ENCODE data around the gene NSF.
"Not testable (repeated sequence)": the region's sequence is repeated elsewhere in the genome, so short reads cannot be mapped to it uniquely, and the experiment has no call there.

Gene NSF

GRCh38 chr17:46628753-46629436 lies 38.4 kb downstream of the NSF start:
- not testable (repeated sequence) for DNase-seq (ENCODE audit: low read depth in 2 of 2)

- not testable (repeated sequence) for DNase-seq (ENCODE audit: low read depth in 2 of 2)
Measured at GRCh38 chr17:46632146-46632545, 41.7 kb downstream of the NSF start.

GRCh38 chr17:46634844-46635243 lies 44.4 kb downstream of the NSF start:
- DNase-seq (ENCODE audit: low read depth in 2 of 2) = not testable (repeated sequence)

- not testable (repeated sequence) for DNase-seq (ENCODE audit: low read depth in 2 of 2)
Measured at GRCh38 chr17:46641861-46642656, 51.6 kb downstream of the NSF start.

- not testable (repeated sequence) for DNase-seq (ENCODE audit: low read depth in 2 of 2)
Measured at GRCh38 chr17:46647251-46647650, 56.8 kb downstream of the NSF start.

GRCh38 chr17:46647688-46648278 lies 57.3 kb downstream of the NSF start:
- not testable (repeated sequence) for DNase-seq (ENCODE audit: low read depth in 2 of 2)

- not testable (repeated sequence) for DNase-seq (ENCODE audit: low read depth in 2 of 2)
Measured at GRCh38 chr17:46649246-46649645, 58.8 kb downstream of the NSF start.

GRCh38 chr17:46652024-46652643 lies 61.7 kb downstream of the NSF start:
- DNase-seq (ENCODE audit: low read depth in 2 of 2) = not testable (repeated sequence)

GRCh38 chr17:46658235-46658634 lies 67.8 kb downstream of the NSF start:
- DNase-seq (ENCODE audit: low read depth in 2 of 2) = not testable (repeated sequence)

GRCh38 chr17:46659702-46660101 lies 69.2 kb downstream of the NSF start:
- DNase-seq (ENCODE audit: low read depth in 2 of 2) = not testable (repeated sequence)

GRCh38 chr17:46663123-46663522 lies 72.7 kb downstream of the NSF start:
- DNase-seq (ENCODE audit: low read depth in 2 of 2) = not testable (repeated sequence)

- DNase-seq (ENCODE audit: low read depth in 2 of 2) = not testable (repeated sequence)
Measured at GRCh38 chr17:46663552-46663951, 73.1 kb downstream of the NSF start.

GRCh38 chr17:46665969-46666368 lies 75.5 kb downstream of the NSF start:
- not testable (repeated sequence) for DNase-seq (ENCODE audit: low read depth in 2 of 2)

GRCh38 chr17:46670789-46671188 lies 80.3 kb downstream of the NSF start:
- not testable (repeated sequence) for DNase-seq (ENCODE audit: low read depth in 2 of 2)

GRCh38 chr17:46672777-46673176 lies 82.3 kb downstream of the NSF start:
- DNase-seq (ENCODE audit: low read depth in 2 of 2) = not testable (repeated sequence)

GRCh38 chr17:46677819-46678218 lies 87.3 kb downstream of the NSF start:
- not testable (repeated sequence) for DNase-seq (ENCODE audit: low read depth in 2 of 2)

GRCh38 chr17:46683653-46684052 lies 93.2 kb downstream of the NSF start:
- not testable (repeated sequence) for DNase-seq (ENCODE audit: low read depth in 2 of 2)

GRCh38 chr17:46685284-46685683 lies 94.8 kb downstream of the NSF start:
- not testable (repeated sequence) for DNase-seq (ENCODE audit: low read depth in 2 of 2)

GRCh38 chr17:46692196-46692595 lies 101.7 kb downstream of the NSF start:
- DNase-seq (ENCODE audit: low read depth in 2 of 2) = not testable (repeated sequence)

- DNase-seq (ENCODE audit: low read depth in 2 of 2) = not testable (repeated sequence)
Measured at GRCh38 chr17:46693283-46693682, 102.8 kb downstream of the NSF start.

GRCh38 chr17:46696522-46696921 lies 106.1 kb downstream of the NSF start:
- DNase-seq (ENCODE audit: low read depth in 2 of 2) = not testable (repeated sequence)

- DNase-seq (ENCODE audit: low read depth in 2 of 2) = not testable (repeated sequence)
Measured at GRCh38 chr17:46699014-46699413, 108.5 kb downstream of the NSF start.

Measured in stimulated activated CD4-positive, alpha-beta T cell treated with anti-CD3 and anti-CD28 coated beads, Interleukin-12 subunit alpha, Interleukin-12 subunit beta, amount 100 ng/mL, for 24 hours (primary cell).